B cell (primary cell): ENCODE measurements around the gene PPP1R27.
A peak's percentile ranks its signal among the peaks of the same experiment; 100 is the strongest.

Experiments
- CTCF ChIP-seq: fragments of 200-600 bp; IDR thresholded peaks from one replicate; pipeline ENCODE4 v1.8.0; 2022; ENCODE audit warnings: antibody characterized with exemption, mild to moderate bottlenecking
- EZH2 ChIP-seq: IDR thresholded peaks from 2 replicates; pipeline ENCODE4 v1.6.1; 2012; ENCODE audit warnings: borderline replicate concordance, low read depth, mild to moderate bottlenecking, moderate library complexity, low read length; ENCODE audit not compliant: insufficient read depth, poor library complexity, severe bottlenecking

GRCh38 chr17:81860756-81861568 is 26.1 kb upstream of the PPP1R27 start:
- TF ChIP-seq CTCF = no peak
- peak; percentile 100 for TF ChIP-seq EZH2
